ENCODE results near the gene TAPBP. TPM values are rescaled to one million over a fixed set of nuclear protein-coding genes. Genes with fewer than 3 reads are reported as not detected.

TAPBP gene
- total and polyA plus RNA-seq, 9 of the 15 experiments (the other 6 are each of a cell fraction or from before 2014, with no cell fraction given), result 5.6 to 74.0 (median 22.3) TPM

DNA sequence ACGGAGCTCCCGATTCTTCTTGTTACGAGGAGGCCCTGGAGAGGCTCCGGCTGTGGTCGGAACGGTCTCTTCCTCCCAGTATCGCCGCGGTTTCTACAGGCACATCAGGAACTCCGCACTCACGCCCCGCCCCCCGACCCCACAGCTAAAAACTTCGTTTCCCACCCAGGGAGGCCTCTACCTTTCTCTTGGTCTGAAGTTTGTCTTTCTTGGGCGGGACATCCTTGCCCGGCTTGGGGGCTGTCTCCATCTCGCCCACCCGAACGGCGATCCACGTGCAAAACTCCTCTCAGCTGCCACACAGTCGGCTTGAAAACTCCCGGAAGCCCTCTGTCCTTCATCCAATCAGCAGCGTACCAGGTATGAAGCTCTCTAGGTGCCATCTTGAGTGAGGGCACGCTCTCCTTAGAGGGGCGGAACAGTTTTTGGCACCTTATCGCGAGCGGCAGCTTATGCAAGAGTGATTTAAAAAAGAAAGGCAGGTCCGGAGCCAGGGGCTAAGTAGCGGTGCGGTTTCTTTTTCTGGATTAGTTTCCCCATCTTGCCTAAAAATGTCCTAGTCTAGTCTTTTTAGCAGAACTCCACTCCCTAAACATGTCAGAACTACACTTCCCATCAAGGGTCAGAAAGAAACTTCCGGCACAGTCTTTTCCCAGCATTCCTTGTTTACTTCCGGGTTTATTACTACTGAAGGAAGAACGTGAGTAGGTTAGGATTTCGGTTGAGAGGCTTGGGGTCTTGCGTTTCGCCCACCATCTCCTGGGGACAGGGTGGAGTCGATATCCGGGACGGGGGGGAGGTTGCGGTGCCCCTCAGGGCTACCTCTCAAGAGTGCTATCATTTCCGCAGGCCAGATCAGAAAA is 24.7 kb downstream of the TAPBP start, which contains the start of the genes PFDN6 and WDR46 (continued):
- TF ChIP-seq, protein P1, sequence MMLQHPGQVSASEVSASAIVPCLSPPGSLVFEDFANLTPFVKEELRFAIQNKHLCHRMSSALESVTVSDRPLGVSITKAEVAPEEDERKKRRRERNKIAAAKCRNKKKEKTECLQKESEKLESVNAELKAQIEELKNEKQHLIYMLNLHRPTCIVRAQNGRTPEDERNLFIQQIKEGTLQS (IDR thresholded peaks at IDR 0.05), result peak; percentile 30; the same call in 1 of the 2 replicates
- TF ChIP-seq, protein P1 (CRISPR knock-in tag; conservative IDR thresholded peaks at IDR 0.05), result no peak
- TF ChIP-seq, protein P2, sequence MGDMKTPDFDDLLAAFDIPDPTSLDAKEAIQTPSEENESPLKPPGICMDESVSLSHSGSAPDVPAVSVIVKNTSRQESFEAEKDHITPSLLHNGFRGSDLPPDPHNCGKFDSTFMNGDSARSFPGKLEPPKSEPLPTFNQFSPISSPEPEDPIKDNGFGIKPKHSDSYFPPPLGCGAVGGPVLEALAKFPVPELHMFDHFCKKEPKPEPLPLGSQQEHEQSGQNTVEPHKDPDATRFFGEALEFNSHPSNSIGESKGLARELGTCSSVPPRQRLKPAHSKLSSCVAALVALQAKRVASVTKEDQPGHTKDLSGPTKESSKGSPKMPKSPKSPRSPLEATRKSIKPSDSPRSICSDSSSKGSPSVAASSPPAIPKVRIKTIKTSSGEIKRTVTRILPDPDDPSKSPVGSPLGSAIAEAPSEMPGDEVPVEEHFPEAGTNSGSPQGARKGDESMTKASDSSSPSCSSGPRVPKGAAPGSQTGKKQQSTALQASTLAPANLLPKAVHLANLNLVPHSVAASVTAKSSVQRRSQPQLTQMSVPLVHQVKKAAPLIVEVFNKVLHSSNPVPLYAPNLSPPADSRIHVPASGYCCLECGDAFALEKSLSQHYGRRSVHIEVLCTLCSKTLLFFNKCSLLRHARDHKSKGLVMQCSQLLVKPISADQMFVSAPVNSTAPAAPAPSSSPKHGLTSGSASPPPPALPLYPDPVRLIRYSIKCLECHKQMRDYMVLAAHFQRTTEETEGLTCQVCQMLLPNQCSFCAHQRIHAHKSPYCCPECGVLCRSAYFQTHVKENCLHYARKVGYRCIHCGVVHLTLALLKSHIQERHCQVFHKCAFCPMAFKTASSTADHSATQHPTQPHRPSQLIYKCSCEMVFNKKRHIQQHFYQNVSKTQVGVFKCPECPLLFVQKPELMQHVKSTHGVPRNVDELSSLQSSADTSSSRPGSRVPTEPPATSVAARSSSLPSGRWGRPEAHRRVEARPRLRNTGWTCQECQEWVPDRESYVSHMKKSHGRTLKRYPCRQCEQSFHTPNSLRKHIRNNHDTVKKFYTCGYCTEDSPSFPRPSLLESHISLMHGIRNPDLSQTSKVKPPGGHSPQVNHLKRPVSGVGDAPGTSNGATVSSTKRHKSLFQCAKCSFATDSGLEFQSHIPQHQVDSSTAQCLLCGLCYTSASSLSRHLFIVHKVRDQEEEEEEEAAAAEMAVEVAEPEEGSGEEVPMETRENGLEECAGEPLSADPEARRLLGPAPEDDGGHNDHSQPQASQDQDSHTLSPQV (IDR thresholded peaks at IDR 0.05), result peak; percentile 82
- TF ChIP-seq, protein P3, sequence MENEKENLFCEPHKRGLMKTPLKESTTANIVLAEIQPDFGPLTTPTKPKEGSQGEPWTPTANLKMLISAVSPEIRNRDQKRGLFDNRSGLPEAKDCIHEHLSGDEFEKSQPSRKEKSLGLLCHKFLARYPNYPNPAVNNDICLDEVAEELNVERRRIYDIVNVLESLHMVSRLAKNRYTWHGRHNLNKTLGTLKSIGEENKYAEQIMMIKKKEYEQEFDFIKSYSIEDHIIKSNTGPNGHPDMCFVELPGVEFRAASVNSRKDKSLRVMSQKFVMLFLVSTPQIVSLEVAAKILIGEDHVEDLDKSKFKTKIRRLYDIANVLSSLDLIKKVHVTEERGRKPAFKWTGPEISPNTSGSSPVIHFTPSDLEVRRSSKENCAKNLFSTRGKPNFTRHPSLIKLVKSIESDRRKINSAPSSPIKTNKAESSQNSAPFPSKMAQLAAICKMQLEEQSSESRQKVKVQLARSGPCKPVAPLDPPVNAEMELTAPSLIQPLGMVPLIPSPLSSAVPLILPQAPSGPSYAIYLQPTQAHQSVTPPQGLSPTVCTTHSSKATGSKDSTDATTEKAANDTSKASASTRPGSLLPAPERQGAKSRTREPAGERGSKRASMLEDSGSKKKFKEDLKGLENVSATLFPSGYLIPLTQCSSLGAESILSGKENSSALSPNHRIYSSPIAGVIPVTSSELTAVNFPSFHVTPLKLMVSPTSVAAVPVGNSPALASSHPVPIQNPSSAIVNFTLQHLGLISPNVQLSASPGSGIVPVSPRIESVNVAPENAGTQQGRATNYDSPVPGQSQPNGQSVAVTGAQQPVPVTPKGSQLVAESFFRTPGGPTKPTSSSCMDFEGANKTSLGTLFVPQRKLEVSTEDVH (IDR thresholded peaks at IDR 0.05; ENCODE audit: low read depth, partially characterized antibody), result peak; percentile 96
- TF ChIP-seq DMBX1 (CRISPR knock-in tag; IDR thresholded peaks at IDR 0.05; ENCODE audit: borderline replicate concordance) (peak; percentile 47; the same call in 1 of the 2 replicates), RBBP5 (IDR thresholded peaks at IDR 0.05; ENCODE audit: borderline replicate concordance, insufficient read depth, low read length, poor library complexity, severe bottlenecking) (peak; percentile 78), FOXJ3 (CRISPR knock-in tag; IDR thresholded peaks at IDR 0.05) (no peak; the same call in 1 of the 2 replicates), ZKSCAN1 (IDR thresholded peaks at IDR 0.05; ENCODE audit: low read depth, low read length) (no peak), NFIC (IDR thresholded peaks at IDR 0.05) (peak; percentile 12; the same call in 1 of the 2 replicates), RBM17 (IDR thresholded peaks at IDR 0.05; ENCODE audit: borderline replicate concordance, low read depth, low read length) (no peak), KAT7 (CRISPR knock-in tag; IDR thresholded peaks at IDR 0.05; ENCODE audit: borderline replicate concordance) (peak; percentile 46; the same call in 1 of the 2 replicates), NCOA1 (IDR thresholded peaks at IDR 0.05; ENCODE audit: low read depth) (peak; percentile 23; the same call in 1 of the 2 replicates), ZNF778 (CRISPR knock-in tag; IDR thresholded peaks at IDR 0.05) (no peak), SOX6 (IDR thresholded peaks at IDR 0.05) (no peak)
- TF ChIP-seq, protein P4, sequence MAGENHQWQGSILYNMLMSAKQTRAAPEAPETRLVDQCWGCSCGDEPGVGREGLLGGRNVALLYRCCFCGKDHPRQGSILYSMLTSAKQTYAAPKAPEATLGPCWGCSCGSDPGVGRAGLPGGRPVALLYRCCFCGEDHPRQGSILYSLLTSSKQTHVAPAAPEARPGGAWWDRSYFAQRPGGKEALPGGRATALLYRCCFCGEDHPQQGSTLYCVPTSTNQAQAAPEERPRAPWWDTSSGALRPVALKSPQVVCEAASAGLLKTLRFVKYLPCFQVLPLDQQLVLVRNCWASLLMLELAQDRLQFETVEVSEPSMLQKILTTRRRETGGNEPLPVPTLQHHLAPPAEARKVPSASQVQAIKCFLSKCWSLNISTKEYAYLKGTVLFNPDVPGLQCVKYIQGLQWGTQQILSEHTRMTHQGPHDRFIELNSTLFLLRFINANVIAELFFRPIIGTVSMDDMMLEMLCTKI (IDR thresholded peaks at IDR 0.05; ENCODE audit: partially characterized antibody), result no peak
- TF ChIP-seq, protein P5, sequence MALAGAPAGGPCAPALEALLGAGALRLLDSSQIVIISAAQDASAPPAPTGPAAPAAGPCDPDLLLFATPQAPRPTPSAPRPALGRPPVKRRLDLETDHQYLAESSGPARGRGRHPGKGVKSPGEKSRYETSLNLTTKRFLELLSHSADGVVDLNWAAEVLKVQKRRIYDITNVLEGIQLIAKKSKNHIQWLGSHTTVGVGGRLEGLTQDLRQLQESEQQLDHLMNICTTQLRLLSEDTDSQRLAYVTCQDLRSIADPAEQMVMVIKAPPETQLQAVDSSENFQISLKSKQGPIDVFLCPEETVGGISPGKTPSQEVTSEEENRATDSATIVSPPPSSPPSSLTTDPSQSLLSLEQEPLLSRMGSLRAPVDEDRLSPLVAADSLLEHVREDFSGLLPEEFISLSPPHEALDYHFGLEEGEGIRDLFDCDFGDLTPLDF (CRISPR knock-in tag; IDR thresholded peaks at IDR 0.05), result no peak

Data from K562 (cell line).